Islet precursor cell (in vitro differentiated cells): ENCODE results near the gene STOML1.

Experiments used
- DNase-seq: peaks from one replicate; pipeline ENCODE4 v3.0.0-alpha.2; 2018

STOML1 gene

GRCh38 chr15:74013374-74013894, 21.3 kb upstream of the STOML1 start:
- no peak for DNase-seq

- DNase-seq, result no peak
Measured at GRCh38 chr15:74011610-74012009, 19.5 kb upstream of the STOML1 start.

- DNase-seq, result no peak
Measured at GRCh38 chr15:74010929-74011540, 18.9 kb upstream of the STOML1 start.

GRCh38 chr15:74008901-74009300, 16.8 kb upstream of the STOML1 start:
- no peak for DNase-seq

GRCh38 chr15:74007820-74008371, 15.8 kb upstream of the STOML1 start:
- no peak for DNase-seq

GRCh38 chr15:74006774-74007639, 14.9 kb upstream of the STOML1 start:
- no peak for DNase-seq

GRCh38 chr15:73997986-73998385, 5.9 kb upstream of the STOML1 start:
- no peak for DNase-seq

GRCh38 chr15:73996939-73997338, 4.8 kb upstream of the STOML1 start:
- DNase-seq, result no peak

GRCh38 chr15:73996267-73996666, 4.2 kb upstream of the STOML1 start:
- no peak for DNase-seq

- DNase-seq, result no peak
Measured at GRCh38 chr15:73994912-73995622, 3.0 kb upstream of the STOML1 start.

GRCh38 chr15:73994413-73994883, 2.4 kb upstream of the STOML1 start, which contains the start of gene PML:
TSS of gene PML (plus strand) at chr15:73994716. CDS start at chr15:73994813, 97 bp downstream.
- peak; percentile 98 for DNase-seq

- DNase-seq, result peak; percentile 25
Measured at GRCh38 chr15:73993211-73993994, 1.3 kb upstream of the STOML1 start.

- DNase-seq, result peak; percentile 24
Measured at GRCh38 chr15:73992594-73992898, 451 bp upstream of the STOML1 start.

- DNase-seq, result no peak
Measured at GRCh38 chr15:73991260-73991659, 835 bp downstream of the STOML1 start.

GRCh38 chr15:73990250-73991005, 1.7 kb downstream of the STOML1 start:
- DNase-seq, result no peak

GRCh38 chr15:73989001-73989798, 2.9 kb downstream of the STOML1 start:
- no peak for DNase-seq

- DNase-seq, result no peak
Measured at GRCh38 chr15:73988445-73988969, 3.6 kb downstream of the STOML1 start.

GRCh38 chr15:73987681-73988444, 4.2 kb downstream of the STOML1 start:
- no peak for DNase-seq

- DNase-seq, result no peak
Measured at GRCh38 chr15:73987250-73987649, 4.8 kb downstream of the STOML1 start.

- DNase-seq, result no peak
Measured at GRCh38 chr15:73986776-73987056, 5.4 kb downstream of the STOML1 start.
